HG03064 (cell line): ENCODE data around the gene PLCB1.
A peak's percentile ranks its signal among the peaks of the same experiment; 100 is the strongest.
"Not testable (repeated sequence)": the region's sequence is repeated elsewhere in the genome, so short reads cannot be mapped to it uniquely, and the experiment has no call there.

Experiments
- ATAC-seq: cut with Tn5 transposase; IDR thresholded peaks from one replicate; pipeline ENCODE4 v1.9.1; 2021; ENCODE audit warnings: low read depth; ENCODE audit not compliant: unreplicated experiment

Gene PLCB1

DNA sequence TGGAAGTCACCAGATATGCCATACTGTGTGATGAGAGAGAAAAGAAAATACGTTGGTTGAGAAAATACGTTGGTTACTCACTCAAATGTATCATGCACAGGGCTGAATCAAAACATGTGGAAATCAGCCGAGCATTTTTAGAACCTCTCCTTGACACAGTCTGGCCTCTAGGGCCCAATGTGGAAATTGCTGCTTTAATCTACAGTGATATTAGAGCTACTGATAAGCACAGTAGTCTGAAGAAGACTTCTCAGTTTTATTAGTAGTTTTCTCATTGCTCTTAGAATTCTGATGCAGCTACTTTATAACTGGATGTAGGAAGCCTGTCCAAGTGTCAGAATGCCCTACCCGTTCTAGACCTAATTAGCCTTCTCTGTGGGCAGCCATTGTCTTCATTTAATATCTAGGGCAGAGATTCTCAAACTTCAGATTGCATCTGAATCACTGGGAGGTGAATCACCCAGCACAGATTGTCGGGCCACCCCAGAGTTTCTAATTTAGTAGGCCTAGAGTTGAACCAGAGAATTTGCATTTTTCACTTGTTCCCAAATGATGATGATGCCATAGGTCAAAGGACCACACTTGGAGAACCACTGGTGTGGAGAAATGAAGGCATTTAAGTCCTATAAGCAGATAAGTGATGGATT, 229.1 kb downstream of the PLCB1 start:
- peak; percentile 59 for ATAC-seq

DNA sequence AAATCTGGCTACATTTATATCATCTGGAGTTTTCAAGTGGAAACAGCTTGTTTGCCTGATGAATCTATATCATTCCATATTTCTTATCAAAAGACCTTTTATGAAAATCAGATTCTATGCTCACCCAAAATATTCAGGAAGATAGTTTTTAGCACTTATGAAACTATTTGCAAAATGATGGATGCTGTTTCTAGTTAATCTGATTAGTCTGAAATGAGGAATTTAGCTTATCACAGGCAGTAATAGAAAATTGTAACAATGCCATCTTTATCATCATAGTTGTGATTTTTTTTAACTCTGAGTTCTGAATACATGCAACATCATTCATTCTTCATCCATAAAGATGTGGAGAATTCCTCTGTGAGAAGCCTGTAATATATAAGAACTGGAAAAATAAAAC, 229.7 kb downstream of the PLCB1 start:
- no peak for ATAC-seq

DNA sequence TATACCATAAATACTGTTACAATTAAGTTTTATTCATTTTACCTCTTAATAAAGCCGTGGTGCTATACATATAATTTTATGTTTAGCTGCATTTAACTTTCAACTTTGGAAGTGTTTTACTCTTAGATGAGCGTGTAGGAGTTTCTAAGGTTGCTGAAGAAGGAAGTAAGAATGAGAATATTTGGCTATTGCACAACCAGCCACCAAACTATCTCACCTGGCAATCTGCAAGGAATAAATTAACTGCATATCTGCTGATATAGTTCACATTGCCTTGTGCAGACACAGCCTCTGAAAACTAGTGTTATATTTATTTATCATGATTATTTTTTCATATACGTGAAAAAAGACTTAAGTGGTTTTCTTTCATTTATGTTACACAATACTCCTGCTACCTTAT, 230.4 kb downstream of the PLCB1 start:
- no peak for ATAC-seq

DNA sequence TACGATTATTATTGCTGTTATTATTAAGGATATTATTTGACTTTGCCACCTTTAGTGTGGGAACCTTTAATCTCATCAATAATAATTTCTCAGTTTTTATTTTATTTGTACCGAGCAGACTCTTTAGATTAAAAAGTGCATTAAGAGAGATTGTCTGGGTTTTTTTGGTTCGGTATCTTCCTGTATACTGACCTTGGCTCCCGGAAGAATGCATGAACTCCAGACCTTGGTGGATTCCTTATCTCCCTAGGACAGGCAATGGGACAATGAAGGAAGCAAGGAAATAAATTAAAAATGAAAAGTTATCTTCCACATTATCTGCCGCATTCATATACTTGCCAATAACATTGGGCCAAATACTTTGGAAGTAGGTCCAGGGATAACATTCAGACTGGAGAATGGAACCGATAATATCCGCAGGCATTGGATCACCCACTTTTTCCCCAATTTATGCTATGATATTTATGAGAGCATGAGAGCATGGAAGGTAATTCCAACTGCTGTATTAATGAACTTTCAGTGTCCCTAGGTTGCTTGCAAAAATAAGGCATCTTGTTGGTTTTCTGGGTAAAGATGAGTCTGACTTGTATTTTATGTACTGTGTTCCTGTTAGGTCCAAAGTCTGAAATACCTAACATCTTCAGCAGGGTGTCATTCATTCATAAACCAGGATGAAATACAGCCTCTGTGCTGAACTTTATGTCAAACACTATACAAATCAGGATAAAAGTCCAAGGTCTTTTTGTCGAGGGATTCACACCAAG, 232.1 kb downstream of the PLCB1 start:
- no peak for ATAC-seq

DNA sequence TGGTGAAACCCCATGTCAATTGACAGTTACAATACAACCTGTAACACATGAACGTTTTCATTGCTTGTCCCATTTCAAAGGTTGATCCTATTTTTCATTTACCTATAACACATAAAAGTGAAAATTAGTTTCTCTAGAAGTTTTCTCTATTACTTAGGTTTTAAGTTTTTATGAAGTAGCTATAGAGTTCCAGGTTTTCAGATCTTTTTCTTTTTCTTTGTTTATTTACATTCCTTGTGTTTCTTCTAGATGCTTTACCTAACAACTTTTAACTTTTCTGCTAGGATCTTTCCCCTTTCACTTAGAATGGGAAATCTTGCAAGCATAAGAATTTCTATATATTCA, 232.6 kb downstream of the PLCB1 start:
- ATAC-seq, result no peak

DNA sequence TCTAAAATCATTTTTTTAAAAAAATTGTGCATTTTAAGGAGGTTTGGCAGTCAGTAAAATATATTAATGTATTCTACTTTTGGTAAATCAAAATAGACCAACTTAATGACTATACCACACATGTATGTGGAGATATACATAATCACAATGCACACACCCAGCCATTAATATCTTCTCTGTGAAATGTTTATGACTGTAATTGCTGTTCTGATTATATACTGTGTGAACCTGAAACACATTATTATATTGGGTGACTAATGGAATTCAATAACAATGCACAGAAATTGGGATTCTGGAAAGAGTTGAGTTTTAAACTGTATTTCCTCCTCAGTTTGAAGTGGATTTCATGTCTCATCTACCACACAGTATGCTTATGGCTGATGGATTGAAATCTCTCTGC, 233.6 kb downstream of the PLCB1 start:
- no peak for ATAC-seq

DNA sequence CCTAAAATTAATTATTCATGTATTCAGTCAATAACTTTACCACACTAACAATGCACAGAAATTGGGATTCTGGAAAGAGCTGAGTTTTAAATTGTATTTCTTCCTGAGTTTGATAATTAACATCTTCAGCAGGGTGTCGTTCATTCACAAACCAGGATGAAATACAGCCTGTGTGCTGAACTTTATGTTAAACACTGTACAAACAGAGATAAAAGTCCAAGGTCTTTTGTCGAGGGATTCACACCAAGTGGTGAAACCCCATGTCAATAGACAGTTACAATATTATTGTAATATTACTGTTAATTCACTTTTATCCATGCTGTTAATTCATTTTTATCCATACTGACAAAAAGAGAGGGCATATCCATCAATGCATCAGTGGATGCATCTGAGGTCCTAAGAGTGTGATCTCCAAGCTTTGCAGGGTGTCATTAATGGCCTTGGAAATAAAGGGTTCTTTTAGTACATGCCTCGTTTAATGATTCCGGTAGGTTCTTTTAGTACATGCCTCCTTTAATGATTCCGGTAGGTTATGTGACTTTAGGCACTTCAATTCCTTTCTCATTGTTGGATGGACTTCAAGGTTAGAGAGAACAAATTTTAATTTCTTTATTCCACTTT, 234.3 kb downstream of the PLCB1 start:
- ATAC-seq, result no peak

DNA sequence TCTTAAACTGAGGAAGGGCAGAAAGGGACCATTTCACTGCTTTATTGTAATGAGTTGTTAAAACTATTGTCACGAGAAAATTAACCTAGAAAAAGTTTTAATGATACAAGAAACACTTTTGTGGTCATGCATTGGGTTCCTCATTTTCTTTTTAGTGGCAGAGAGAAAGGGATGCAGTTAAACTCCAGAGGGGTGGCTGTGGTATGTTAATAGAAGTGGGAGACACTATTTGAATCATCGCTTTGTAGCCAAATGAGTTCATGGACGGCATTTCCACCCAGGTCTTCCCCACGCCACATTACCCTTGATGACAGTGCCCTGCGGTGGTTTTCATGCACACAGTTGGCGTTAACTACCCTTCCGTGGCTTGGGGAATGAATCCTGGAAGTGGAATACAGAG, 235.6 kb downstream of the PLCB1 start:
- ATAC-seq, result no peak

DNA sequence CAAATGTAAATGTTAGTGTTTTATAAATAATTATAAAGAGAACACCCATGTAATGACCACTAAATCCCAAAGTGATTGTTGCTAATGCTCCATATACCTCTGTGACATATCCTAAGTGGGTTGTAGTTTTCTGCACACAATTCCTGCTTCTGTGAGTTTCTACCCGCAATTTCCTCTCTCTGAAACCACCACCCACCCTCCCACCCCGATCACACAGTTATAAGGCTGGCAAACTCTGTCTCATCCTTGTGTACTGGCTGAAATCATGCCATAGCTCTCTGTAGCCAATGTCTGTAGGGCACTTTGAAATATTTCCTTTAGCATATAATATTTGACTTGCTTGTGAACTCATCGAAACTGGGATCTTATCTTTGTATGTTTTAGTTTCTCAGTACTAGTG, 236.6 kb downstream of the PLCB1 start:
- no peak for ATAC-seq

DNA sequence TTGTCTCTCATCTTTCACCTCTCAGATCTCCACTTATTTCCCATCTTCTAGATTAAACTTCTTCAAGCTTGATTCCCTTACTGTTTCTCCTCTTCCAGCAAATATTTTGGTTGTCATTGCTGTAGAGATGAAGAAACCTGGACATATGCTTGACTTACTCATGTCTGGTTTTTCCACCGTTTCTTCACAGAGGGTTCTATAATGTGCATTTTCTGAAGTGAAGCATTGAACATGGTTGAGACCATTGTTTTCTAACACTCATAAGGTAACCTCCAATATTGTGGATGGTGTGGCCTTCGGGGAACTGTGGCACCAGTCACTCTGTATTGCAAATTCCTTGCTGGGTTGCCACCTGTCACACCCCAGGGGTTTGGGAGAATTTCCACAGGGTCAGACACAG, 237.2 kb downstream of the PLCB1 start:
- no peak for ATAC-seq

DNA sequence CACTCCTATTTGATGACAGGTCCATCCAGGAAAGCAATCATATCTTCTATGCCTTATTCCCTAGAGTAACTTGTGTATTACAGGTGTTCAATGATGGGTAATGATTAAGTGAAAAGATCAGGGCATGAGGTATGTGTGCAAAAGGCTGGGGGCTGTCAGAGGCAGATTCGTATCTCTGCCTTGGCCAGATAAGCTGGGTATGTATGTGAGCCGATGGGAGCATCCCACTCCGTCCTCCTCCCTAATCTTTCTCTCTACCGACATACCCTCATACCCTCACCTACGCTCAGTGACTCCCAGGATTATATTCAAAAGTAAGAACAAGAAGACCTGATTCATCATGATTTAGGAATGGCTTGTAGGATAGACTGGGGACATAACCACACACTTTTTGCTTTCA, 238.7 kb downstream of the PLCB1 start:
- no peak for ATAC-seq

DNA sequence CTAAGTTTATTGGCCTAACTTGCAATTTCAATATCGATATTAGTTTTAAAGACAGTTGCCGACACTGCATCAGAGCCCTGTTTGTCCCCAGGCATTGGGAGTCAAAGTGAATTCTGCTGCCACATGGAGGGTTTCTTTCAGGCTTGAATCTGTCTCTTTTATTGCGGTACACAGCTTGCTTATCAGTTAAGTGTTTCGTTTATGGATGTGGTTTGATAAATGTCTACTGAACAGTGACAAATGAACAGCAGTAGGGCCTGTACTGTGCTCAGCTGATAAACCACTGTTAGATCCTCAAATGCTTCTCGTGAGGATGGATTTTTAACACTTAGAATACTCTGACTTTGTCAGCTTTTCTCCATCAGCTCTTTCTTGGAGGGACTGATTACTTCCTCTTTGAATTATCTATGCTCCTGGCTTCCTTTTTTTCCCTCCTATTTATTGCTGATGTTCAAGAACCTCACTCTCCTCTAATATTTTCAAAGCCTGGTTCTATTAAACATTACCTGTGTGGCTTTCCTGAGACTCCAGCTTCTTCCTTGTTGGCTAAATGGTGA, 240.8 kb downstream of the PLCB1 start:
- no peak for ATAC-seq

DNA sequence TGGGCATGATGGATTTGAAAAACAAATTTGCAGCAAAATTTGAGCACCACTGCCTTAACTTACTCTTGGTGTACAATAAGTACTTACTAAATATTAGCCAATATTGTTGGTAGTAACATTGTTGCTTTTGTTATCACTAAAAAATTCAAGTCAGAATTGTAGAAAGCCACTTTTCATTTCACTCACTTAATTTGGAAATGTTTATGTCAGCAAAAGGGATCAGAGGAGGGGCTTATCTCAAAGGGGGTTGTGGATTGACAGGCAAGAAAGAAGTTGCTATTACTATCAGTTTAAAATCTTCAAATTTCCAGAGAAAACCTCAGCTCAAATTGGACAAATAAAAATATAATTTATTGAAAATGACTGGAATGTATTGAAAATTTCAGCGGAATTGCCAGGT, 241.5 kb downstream of the PLCB1 start:
- no peak for ATAC-seq

DNA sequence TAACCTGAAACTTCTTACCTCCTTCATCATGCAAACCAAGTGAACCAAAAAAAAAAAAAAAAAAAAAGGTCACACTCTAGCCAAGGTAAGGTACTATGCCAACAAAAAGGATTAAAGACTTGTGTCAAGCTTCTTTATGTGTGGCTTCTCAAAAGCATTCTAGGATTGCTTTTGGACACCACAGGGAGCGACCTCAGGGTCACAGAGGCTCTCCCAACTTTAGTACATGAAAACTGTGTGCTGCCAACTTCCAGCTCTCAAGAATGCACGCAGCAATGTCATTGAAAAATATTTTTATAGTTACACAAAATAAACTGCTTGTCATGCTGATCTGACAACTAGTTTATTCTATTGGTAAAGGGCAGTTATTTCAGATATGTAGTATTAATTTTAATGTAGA, 243.8 kb downstream of the PLCB1 start:
- no peak for ATAC-seq

DNA sequence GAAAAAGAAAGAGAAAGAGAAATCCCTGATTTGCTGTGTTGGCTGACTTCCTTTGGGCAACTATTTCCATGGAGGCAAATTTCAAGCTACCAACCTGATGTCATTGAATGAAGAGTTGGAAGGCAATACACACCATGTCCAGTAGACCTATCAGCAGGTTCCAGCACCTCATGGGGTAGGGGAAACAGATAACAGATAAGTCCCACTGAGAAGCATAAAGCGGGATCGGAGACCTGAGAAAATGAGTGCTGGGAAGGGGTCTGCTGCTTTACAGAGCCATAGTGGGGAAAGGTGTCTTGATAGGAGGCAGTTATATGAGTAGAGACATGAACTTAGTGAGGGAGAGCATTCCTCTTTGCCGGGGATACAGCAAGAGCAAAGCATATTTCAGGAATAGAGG, 244.9 kb downstream of the PLCB1 start:
- ATAC-seq, result no peak

DNA sequence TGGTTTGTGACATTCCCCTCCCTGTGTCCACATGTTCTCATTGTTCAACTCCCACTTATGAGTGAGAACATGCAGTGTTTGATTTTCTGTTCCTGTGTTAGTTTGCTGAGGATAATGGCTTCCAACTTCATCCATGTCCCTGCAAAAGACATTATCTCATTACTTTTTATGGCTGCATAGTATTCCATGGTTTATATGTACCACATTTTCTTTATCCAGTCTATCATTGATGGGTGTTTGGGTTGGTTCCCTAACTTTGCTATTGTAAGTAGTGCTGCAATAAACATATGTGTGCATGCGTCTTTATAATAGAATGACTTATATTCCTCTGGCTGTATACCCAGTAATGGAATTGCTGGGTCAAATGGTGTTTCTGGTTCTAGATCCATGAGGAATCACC, 247.1 kb downstream of the PLCB1 start:
- ATAC-seq, result not testable (repeated sequence)

DNA sequence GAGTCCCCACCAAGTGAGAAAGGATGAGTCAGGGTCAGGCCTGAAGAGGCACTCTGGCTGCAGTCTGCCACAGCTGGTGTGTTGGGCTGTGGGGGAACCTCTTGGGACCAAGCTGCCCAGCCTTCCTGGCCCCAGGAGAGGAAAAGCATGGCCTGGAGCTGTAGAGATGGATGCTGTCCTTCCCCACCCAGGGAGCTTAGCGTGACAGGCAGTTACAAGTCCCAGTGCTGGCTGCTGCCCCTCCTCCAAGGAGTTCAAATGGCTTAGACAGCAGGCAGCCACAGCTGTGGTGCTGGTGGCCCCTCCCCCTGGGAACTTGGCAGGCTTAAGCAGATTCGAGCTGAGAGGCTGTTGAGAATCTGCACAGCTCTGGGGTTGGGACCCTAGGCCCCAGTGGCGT, 253.2 kb downstream of the PLCB1 start:
- ATAC-seq, result no peak

DNA sequence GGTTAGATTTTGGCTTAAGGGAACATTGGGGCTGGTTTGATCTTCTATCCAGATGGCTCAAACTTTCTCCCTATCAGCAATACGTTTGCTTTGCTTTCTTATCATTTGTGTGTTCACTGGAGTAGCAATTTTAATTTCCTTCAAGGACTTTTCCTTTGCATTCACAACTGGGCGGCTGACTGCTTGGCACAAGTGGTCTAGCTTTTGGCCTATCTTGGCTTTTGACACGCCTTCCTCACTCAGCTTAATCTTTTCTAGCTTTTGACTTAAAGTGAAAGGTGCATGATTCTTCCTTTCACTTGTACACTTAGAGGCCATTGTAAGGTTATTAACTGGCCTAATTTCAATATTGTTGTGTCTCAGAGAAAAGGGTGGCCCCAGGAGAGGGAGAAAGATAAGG, 254.9 kb downstream of the PLCB1 start:
- no peak for ATAC-seq

DNA sequence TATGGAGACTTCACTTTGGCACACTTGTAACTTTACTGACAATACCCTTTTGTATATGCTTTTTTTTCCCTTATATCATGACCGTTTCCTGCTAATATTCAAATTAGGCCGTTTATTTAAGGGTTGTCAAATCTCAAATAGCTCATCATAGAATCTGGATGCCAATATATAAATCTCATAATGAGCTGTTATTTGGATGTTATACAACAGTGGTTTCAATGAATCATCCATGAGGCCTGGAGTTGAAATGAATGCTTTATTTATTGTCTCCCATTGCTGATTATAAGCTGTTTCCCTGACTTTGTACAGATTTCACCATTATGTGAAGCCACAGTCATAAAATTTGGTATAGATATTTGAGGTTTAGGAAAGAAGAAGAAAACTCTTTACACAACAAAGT, 256.1 kb downstream of the PLCB1 start:
- ATAC-seq, result no peak

DNA sequence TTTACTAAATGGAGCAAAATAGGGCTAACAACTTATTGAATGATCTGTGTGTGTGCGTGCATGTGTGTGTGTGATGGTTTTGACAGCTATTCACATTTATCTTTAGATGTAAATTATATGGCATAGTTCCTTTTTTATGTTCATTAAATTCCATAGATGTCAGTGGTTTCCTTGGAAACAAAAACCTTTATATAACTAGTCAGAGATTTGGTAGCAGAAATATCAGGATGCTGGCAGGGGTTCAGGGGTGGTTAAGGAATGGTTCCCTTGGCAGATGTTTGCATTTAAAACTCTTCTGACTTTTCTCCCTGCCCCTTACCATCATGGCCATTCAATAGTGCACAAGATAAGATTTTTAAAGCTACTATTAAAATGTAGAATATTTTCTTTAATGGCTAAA, 256.6 kb downstream of the PLCB1 start:
- ATAC-seq, result no peak

DNA sequence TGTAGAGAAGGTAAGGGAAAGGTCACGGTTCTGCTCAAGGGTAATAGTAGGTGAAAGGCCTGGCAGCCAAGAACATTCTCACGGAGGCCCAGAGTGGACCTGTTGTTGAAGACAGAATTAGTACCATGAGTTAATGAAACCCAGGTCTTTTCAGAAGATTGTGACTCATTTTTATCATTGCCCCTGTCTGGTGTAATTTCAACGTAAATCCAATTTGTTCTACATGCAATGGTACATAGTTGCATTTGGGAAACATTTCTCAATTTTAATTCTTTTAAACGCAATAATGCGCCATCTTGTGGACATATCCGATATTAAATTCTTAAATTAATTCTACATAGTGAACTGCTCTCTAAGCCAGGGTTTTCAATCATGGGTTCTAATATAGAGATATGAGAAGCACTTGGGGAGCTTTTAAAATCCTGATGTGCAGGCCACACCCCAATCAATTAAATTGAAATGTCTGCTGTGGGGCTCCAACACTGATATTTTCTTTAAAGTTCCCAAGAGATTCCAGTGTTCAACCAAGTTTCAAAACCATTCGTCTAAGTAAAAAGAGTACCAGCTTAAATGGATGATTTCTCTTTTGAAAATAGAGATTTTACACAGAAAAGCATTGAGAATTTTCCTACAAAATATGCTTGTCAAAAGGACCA, 257.4 kb downstream of the PLCB1 start:
- no peak for ATAC-seq
